Left lung (tissue), 10 donors: ENCODE results near the gene WWOX. TPM values are rescaled to one million over a fixed set of nuclear protein-coding genes. Genes with fewer than 3 reads are reported as not detected.

ENCODE experiments used
- ATAC-seq: fragments of 200-7000 bp; cut with Tn5 transposase; one replicate; pipeline ENCODE4 v1.9.1; 2020; ENCODE audit warnings: moderate library complexity
- DNase-seq, 4 donors: peaks; one replicate each; pipeline ENCODE4 v3.0.0-alpha.2; 2013 to 2020
- H3K27ac ChIP-seq, 2 donors: fragments of 200-600 bp; sonication (generic) in 1 of 2; one replicate each; pipeline versions ENCODE4 v1.5.0 to v1.8.0; 2020 to 2021
- H3K27me3 ChIP-seq, 2 donors: fragments of 200-600 bp; sonication (generic) in 1 of 2; one replicate each; pipeline versions ENCODE4 v1.5.0 to v1.8.0; 2020 to 2021
- H3K36me3 ChIP-seq, 2 donors: fragments of 200-600 bp; sonication (generic) in 1 of 2; one replicate each; pipeline versions ENCODE4 v1.5.0 to v1.8.0; 2020 to 2021
- H3K4me1 ChIP-seq, 2 donors: fragments of 200-600 bp; one replicate each; pipeline ENCODE4 v1.8.0; 2021
- H3K4me3 ChIP-seq, 2 donors: fragments of 200-600 bp; sonication (generic) in 1 of 2; one replicate each; pipeline versions ENCODE4 v1.5.0 to v1.8.0; 2020 to 2021; ENCODE audit warnings: mild to moderate bottlenecking in 1 of 2
- H3K9me3 ChIP-seq, 2 donors: fragments of 200-600 bp; sonication (generic) in 1 of 2; one replicate each; pipeline versions ENCODE4 v1.5.0 to v1.8.0; 2020 to 2021
- intact Hi-C, 2 donors: fragments of 100-400 bp; cut with DNase I; formaldehyde crosslinking; loops; one replicate each; pipeline versions ENCODE4 v1.11.2 to v1.14.2; 2022
- polyA plus RNA-seq, 6 donors: library from polyadenylated mRNA; unstranded; fragments of 120-200 nt; gene quantifications; one replicate each; pipeline ENCODE4 v1.2.1, GENCODE V29; 2013; ENCODE audit not compliant: insufficient read length in 6 of 6
- total RNA-seq, 2 donors: library from RNA; stranded (reverse); fragmentation: NEBNext Ultra II Directional; extraction: Animal tissue kit (Norgen Biotek cat#: 25700); gene quantifications; one replicate each; pipeline ENCODE4 v1.2.1, GENCODE V29; 2021
- TF ChIP-seq, protein P1 (sequence below), 2 donors: fragments of 200-600 bp; sonication (generic) in 1 of 2; IDR thresholded peaks; one replicate each; pipeline versions ENCODE4 v1.5.0 to v1.8.0; 2021; ENCODE audit warnings: antibody characterized with exemption in 2 of 2
- donor health status: DM: no; HTN: yes; CAD: no.
- donor health status: DM: no; HTN: no; CAD: no.

WWOX gene
- total and polyA plus RNA-seq, 8 donors = 17.2 to 40.3 (median 30.8) TPM

DNA sequence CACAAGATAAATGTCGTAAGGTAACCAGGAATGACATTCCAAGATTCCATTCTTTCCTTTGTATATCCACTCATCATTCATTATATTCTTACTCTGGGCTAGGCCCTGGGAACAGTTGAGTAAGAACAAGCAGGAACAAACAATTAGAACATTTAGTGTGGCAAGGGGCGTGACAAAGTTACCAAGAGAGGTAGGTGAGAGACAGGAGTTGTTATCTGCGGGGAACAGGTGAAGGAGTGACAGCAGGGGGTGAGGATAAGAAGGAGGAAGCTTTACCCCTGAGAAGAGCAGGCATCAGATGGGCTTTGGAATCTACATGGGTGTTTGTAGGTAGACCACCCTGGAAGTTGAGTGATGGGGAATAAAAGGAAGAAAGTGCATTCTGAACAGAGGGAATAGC lies 568.9 kb downstream of the WWOX start:
- Histone ChIP-seq H3K27ac (no peak overlapping the region), H3K36me3 (no peaks in the 10 kb centered on the region), H3K4me1 (no peaks in the 10 kb centered on the region), H3K4me3 (no peak overlapping the region), H3K27me3 (no peaks in the 10 kb centered on the region), H3K9me3 (no peaks in the 10 kb centered on the region)
- DNase-seq = no peak
- intact Hi-C loops = no loop called here
- ATAC-seq = no peak
- TF ChIP-seq, protein P1, sequence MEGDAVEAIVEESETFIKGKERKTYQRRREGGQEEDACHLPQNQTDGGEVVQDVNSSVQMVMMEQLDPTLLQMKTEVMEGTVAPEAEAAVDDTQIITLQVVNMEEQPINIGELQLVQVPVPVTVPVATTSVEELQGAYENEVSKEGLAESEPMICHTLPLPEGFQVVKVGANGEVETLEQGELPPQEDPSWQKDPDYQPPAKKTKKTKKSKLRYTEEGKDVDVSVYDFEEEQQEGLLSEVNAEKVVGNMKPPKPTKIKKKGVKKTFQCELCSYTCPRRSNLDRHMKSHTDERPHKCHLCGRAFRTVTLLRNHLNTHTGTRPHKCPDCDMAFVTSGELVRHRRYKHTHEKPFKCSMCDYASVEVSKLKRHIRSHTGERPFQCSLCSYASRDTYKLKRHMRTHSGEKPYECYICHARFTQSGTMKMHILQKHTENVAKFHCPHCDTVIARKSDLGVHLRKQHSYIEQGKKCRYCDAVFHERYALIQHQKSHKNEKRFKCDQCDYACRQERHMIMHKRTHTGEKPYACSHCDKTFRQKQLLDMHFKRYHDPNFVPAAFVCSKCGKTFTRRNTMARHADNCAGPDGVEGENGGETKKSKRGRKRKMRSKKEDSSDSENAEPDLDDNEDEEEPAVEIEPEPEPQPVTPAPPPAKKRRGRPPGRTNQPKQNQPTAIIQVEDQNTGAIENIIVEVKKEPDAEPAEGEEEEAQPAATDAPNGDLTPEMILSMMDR (IDR thresholded peaks at IDR 0.05) = no peak

GRCh38 chr16:78669994-78670393 lies 570.5 kb downstream of the WWOX start:
- TF ChIP-seq, protein P1 (IDR thresholded peaks at IDR 0.05) = no peak
- Histone ChIP-seq H3K9me3 (no peaks in the 10 kb centered on the region), H3K36me3 (no peaks in the 10 kb centered on the region), H3K27ac (peak overlapping the region in 1 of 2 donors; percentile 0), H3K27me3 (no peaks in the 10 kb centered on the region), H3K4me3 (no peak overlapping the region), H3K4me1 (no peaks in the 10 kb centered on the region)
- DNase-seq (no peak), ATAC-seq (peak; percentile 33)
- intact Hi-C loops = no loop called here

DNA sequence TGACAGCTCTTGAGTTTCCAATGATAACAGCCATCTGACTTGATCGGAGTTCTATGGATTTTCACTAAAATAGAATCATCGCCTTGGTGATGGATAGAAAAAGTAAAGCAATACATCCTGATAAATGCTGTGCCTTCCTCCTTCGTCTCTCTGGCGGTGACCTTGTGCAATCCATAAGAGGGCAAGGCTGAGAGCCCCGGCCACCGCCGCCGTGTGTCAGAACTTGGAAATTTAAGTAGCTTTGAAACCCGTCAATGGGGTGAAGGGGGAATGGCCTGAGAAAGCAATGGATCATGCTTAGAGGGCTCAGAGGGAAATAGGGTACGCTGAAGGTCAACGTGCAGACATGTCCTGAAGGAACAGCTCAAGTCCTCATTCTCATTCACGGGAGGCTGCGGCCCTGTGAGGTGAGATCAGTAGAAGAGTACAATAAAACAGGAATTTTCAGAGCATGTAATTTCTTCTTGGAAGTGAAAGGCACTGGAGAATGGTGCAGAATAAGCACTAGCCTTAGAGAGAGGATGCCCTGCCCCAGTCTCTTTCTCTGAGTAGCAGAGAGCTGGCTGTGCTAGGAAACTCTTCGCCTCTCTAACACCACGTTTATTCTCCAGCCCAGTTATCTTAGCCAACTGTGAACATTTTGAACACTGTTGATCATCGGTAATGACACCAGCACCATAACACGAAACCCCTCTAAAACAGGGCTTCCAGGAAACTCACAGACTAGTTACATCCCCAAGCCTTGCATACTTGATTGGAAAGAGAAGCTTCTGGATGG lies 573.5 kb downstream of the WWOX start:
- intact Hi-C loops = no loop called here
- H3K4me3 ChIP-seq = no peak overlapping the region
- no peaks in the 10 kb centered on the region for H3K27me3 ChIP-seq
- H3K36me3 ChIP-seq = no peaks in the 10 kb centered on the region
- TF ChIP-seq, protein P1 (IDR thresholded peaks at IDR 0.05) = no peak
- H3K27ac ChIP-seq = no peak overlapping the region
- ATAC-seq (no peak), DNase-seq (no peak)
- H3K4me1 ChIP-seq = no peaks in the 10 kb centered on the region
- H3K9me3 ChIP-seq = no peaks in the 10 kb centered on the region

DNA sequence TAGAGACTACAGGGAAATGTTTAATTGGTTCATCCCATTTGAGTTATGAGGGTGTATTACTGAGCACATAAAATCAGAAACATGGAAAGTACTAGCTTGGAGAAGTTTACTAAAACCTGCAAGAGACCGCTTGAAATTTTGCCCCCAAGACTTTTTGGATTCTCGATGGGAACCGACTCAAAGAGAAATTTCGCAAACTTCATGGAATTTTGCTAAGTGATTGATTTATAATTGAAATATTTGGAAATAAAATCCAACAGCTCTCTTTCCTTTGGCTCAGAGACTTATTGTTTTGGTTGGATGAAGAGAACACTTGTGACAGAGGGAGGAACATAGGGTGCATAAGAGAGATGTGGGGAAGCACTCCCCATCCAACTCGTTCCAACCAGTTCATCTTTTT lies 574.4 kb downstream of the WWOX start:
- TF ChIP-seq, protein P1 (IDR thresholded peaks at IDR 0.05) = no peak
- Histone ChIP-seq H3K9me3 (no peaks in the 10 kb centered on the region), H3K27ac (no peak overlapping the region), H3K4me3 (no peak overlapping the region), H3K27me3 (no peaks in the 10 kb centered on the region), H3K36me3 (no peaks in the 10 kb centered on the region), H3K4me1 (no peaks in the 10 kb centered on the region)
- intact Hi-C loops = no loop called here
- DNase-seq = no peak
- peak; percentile 41 for ATAC-seq

DNA sequence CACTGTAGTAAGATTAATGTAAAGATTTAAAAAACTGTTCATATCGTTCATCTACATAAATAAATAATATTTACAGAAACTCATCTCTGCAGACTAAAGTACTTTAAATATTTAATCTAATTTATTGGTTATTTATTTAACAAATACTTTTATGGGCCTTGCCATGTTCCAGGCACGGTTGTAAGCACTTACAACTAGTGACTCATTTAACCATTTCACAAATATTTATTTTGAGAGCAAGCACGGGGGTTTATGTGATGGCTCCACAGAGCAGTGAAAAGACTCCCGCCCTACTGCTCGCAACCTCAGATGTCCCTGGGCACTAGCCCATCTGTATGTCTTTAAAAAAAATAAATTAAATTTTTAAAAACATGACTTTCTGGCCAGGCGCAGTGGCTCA lies 575.9 kb downstream of the WWOX start:
- no peak for ATAC-seq
- intact Hi-C loops = no loop called here
- no peaks in the 10 kb centered on the region for H3K4me1 ChIP-seq
- H3K4me3 ChIP-seq = no peak overlapping the region
- H3K27ac ChIP-seq = no peak overlapping the region
- no peaks in the 10 kb centered on the region for H3K27me3 ChIP-seq
- TF ChIP-seq, protein P1 (IDR thresholded peaks at IDR 0.05) = no peak
- no peaks in the 10 kb centered on the region for H3K36me3 ChIP-seq
- no peak for DNase-seq
- H3K9me3 ChIP-seq = no peaks in the 10 kb centered on the region
